Parathyroid adenoma (tissue), 2 donors: Measurements from ENCODE around the gene CIROP.

Experiments
- H2AFZ ChIP-seq: fragments of 300-600 bp; sonication (generic); one replicate; pipeline ENCODE4 v1.7.0; 2017; ENCODE audit warnings: antibody characterized with exemption, mild to moderate bottlenecking
- H3K27ac ChIP-seq: fragments of 300-600 bp; sonication (generic); one replicate; pipeline ENCODE4 v1.7.0; 2017
- H3K27me3 ChIP-seq: fragments of 300-600 bp; sonication (generic); one replicate; pipeline ENCODE4 v1.7.0; 2017; ENCODE audit warnings: low read length; ENCODE audit not compliant: control insufficient read depth, insufficient read depth
- H3K36me3 ChIP-seq: fragments of 300-600 bp; sonication (generic); one replicate; pipeline ENCODE4 v1.7.0; 2017; ENCODE audit warnings: low read length; ENCODE audit not compliant: control insufficient read depth, insufficient read depth
- H3K4me1 ChIP-seq: fragments of 300-600 bp; sonication (generic); one replicate; pipeline ENCODE4 v1.7.0; 2017; ENCODE audit warnings: control low read depth
- H3K4me2 ChIP-seq: fragments of 300-600 bp; sonication (generic); one replicate; pipeline ENCODE4 v1.7.0; 2017; ENCODE audit warnings: low read length
- H3K4me3 ChIP-seq: fragments of 300-600 bp; sonication (generic); one replicate; pipeline ENCODE4 v1.7.0; 2017; ENCODE audit warnings: low read depth, low read length
- H3K79me2 ChIP-seq: fragments of 300-600 bp; sonication (generic); one replicate; pipeline ENCODE4 v1.7.0; 2017; ENCODE audit warnings: control low read depth
- H3K9ac ChIP-seq: fragments of 300-600 bp; sonication (generic); one replicate; pipeline ENCODE4 v1.7.0; 2017; ENCODE audit warnings: mild to moderate bottlenecking
- H3K9me3 ChIP-seq: fragments of 300-600 bp; sonication (generic); one replicate; pipeline ENCODE4 v1.7.0; 2017; ENCODE audit warnings: low read length; ENCODE audit not compliant: control insufficient read depth
- CTCF ChIP-seq: fragments of 300-600 bp; sonication (generic); IDR thresholded peaks from one replicate; pipeline ENCODE4 v1.7.0; 2017; ENCODE audit warnings: antibody characterized with exemption, mild to moderate bottlenecking
- donor health status: primary hyperparathyroidism.

Gene CIROP

GRCh38 chr14:23148591-23149249 lies 43.9 kb upstream of the CIROP start:
- Histone ChIP-seq H3K4me1 (peaks cover 39% of the 10 kb centered on the region), H3K4me2 (no peak overlapping the region), H2AFZ (no peak overlapping the region), H3K79me2 (peaks cover 25% of the 10 kb centered on the region), H3K27me3 (no peaks in the 10 kb centered on the region), H3K27ac (peak overlapping the region; percentile 64), H3K4me3 (no peak overlapping the region), H3K9ac (no peak overlapping the region), H3K36me3 (no peaks in the 10 kb centered on the region), H3K9me3 (no peaks in the 10 kb centered on the region)
- no peak for TF ChIP-seq CTCF

DNA sequence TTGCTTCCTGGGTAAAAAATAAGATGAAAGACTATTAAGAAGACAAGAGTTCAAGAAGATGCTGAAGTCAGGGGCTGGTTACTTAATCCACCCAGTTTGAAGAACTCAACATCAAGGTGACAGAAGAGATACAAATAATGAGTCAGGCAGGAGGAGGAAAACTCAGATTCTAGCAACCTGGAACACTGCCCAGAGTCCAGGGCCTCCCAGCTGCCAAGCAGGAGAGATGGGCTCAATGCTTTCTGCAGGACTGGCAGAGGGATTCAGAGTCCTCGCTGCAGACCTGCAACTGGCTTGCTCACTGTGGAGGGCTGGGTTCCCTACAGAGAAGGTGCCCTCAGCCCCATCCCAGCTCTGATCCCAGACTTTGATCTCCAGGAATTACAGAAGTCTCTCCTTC lies 42.9 kb upstream of the CIROP start:
- Histone ChIP-seq H3K4me1 (peaks cover 37% of the 10 kb centered on the region), H3K9ac (no peak overlapping the region), H3K27me3 (no peaks in the 10 kb centered on the region), H3K9me3 (no peaks in the 10 kb centered on the region), H3K4me2 (peak overlapping the region; percentile 14), H3K4me3 (no peak overlapping the region), H3K79me2 (peaks cover 19% of the 10 kb centered on the region), H3K27ac (peak overlapping the region; percentile 64), H3K36me3 (no peaks in the 10 kb centered on the region), H2AFZ (no peak overlapping the region)
- TF ChIP-seq CTCF = no peak

DNA sequence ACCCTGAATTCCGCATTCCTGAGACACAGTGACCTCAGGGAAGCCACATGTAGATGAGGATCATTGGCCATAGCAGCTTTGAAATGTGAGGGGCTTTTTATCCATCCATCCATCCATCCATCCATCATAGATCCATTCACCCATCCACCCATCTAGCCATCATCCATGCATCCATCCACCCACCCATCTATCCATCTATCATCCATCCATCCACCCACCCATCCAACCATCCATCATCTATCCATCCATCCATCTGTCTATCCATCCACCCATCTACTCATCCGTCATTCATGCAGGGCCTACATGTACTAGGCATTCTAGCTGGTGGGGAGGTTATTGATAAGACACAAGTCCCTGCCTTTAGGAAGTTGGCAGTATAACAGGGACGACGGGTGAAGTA lies 42.2 kb upstream of the CIROP start:
- H3K27ac ChIP-seq = peak overlapping the region; percentile 64
- no peaks in the 10 kb centered on the region for H3K9me3 ChIP-seq
- no peaks in the 10 kb centered on the region for H3K36me3 ChIP-seq
- H3K79me2 ChIP-seq = peaks cover 21% of the 10 kb centered on the region
- H3K4me1 ChIP-seq = peaks cover 44% of the 10 kb centered on the region
- no peaks in the 10 kb centered on the region for H3K27me3 ChIP-seq
- no peak for TF ChIP-seq CTCF
- no peak overlapping the region for H2AFZ ChIP-seq
- no peak overlapping the region for H3K4me3 ChIP-seq
- H3K9ac ChIP-seq = no peak overlapping the region
- H3K4me2 ChIP-seq = no peak overlapping the region

DNA sequence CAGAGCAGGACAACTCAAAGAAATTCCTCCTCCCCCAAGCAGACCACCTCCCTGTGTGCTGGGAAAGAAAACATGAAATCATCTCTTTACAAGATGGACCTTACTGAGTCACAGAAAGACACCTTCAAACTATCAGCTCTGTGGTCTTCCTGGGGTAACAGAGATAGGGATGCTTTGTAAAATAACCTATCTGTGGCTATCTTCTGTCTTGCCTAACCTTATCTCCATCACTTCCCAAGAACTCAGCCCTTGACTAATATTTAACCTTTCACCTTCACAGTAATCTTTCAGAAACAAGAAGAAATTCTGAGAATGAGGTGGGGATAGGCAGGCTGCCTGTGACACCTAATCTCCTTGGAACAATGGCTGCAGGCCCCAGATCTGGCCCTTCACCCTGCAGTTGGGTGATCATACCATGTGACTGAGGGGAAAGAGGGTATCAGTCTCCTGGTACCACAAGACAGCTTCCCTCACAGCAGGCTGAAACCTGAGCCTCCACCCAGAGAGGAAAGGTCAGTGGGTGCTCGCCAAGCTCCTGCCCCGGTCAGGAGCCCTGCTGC lies 41.6 kb upstream of the CIROP start:
- Histone ChIP-seq H3K9ac (no peak overlapping the region), H3K4me2 (no peak overlapping the region), H3K9me3 (no peaks in the 10 kb centered on the region), H2AFZ (no peak overlapping the region), H3K27me3 (no peaks in the 10 kb centered on the region), H3K27ac (peak overlapping the region; percentile 64), H3K4me3 (no peak overlapping the region), H3K36me3 (no peaks in the 10 kb centered on the region), H3K4me1 (peaks cover 48% of the 10 kb centered on the region), H3K79me2 (peaks cover 23% of the 10 kb centered on the region)
- no peak for TF ChIP-seq CTCF
